HG03196 (cell line): Measurements from ENCODE around the gene LAG3.

Experiments
- ATAC-seq: cut with Tn5 transposase; IDR thresholded peaks from one replicate; pipeline ENCODE4 v1.9.1; 2021; ENCODE audit not compliant: unreplicated experiment

The LAG3 gene

GRCh38 chr12:6787309-6787708, 15.0 kb downstream of the LAG3 start:
- ATAC-seq, result no peak

GRCh38 chr12:6788972-6789924, 16.9 kb downstream of the LAG3 start, which contains the start of gene CD4:
CD4 (plus strand) TSS chr12:6789528; CDS start chr12:6800139, 10,611 bp downstream.
- ATAC-seq, result no peak

DNA sequence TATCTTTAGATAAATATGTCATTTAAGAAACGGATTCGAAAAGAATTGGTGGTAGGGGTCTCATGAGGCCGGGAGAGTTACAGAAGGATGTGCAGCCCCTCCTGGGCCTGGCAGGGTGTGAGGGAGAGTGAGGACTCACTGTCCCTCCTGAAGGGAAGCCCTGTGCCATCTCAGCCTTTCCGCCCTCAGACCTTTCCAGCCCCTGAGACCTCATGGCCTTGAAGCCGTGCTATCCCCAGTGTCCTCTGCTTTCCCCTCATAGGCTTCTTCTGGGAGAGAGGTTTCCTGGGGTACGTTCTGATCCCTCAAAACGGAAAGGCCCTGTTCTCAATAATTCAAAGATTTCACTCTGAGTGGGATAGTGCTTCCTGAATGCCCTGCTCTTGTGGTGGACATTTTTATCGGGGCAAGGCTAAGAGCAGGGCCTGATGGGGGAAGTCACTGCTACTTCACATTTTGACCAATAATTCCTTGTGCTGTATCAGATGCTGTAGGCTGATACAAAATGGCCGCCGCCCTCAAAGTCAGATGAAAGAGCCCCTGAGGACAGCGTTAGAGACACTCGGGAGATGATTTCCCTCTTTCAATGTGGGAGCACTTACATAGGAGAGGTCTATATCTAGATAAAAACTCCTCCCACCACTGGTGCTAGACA, 18.3 kb downstream of the LAG3 start:
- ATAC-seq, result no peak

- no peak for ATAC-seq
These were observed 19.7 kb downstream of the LAG3 start for GRCh38 chr12:6791931-6792520.

DNA sequence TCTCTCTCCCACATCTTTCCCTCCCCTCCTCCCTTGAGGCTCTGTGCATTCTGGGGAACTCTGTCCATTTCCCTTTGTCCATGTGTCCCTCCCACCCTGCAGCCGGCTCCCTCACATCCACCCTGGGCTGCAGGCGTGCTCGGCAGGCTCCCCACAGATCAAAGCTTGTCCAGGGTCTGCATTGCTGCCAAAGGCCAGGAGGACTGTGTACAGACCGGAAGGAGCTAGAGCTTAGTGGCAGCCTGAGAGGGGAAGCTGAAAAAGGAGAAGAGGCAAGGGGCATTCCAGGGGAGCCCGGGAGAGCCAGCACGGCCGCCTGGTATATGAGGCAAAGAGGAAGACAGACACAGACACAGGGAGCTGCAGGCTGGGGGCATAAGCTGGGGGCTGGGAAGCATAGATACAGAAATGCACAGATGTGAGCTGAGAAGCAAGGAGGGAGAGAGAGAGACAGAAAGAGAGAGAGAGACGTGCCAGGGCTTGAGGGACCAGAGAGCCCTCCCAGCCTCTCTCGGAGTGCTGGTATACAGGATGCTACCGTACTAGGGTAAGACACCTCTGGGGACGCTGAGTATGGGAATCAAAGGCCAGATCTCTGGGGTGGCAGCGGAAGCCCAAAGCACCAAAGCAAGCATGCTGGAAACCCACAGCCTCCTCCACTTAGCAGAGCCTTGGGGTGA, 20.3 kb downstream of the LAG3 start:
- no peak for ATAC-seq

- ATAC-seq, result no peak
These were observed 22.8 kb downstream of the LAG3 start for GRCh38 chr12:6795088-6795487.

DNA sequence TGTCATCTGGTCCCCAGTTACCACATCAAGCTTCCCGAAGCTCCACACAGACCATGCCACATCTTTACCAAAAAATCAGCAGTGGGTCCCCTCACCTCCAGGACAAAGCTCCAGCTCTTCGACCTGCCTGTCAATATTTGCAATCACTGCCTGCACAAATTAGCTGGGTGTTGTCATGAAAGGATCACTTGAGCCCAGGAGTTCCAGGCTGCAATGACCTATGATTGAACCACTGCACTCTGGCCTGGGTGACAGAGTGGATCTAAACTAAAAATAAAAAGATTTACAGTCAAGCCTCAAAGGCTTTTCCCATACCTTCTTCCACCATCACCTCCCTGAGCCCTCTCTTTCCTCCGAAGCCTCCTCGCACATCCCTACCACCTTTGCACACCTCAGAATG, 24.3 kb downstream of the LAG3 start:
- no peak for ATAC-seq

DNA sequence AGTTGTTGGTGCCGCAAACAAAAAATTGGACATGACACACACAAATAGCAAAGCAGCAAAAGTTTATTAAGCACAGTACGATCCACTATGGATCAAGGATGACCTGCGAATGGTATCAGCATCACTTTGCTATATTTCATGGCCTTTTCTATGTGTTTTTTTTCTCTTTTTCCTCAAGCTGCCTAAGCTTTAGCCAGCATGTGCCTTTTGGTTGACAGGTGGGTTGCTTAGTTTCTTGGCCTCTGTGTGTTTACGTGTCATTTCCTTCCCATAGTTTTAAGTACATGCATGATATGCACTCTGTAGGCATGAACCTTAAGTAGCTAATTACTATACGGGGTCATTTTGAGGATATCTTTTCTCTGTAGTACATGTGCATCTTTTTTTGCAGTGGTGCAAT, 26.8 kb downstream of the LAG3 start:
- ATAC-seq, result no peak

- ATAC-seq, result no peak
These were observed 34.9 kb downstream of the LAG3 start for GRCh38 chr12:6807170-6807569.

- ATAC-seq, result no peak
These were observed 36.7 kb downstream of the LAG3 start for GRCh38 chr12:6809056-6809455.

DNA sequence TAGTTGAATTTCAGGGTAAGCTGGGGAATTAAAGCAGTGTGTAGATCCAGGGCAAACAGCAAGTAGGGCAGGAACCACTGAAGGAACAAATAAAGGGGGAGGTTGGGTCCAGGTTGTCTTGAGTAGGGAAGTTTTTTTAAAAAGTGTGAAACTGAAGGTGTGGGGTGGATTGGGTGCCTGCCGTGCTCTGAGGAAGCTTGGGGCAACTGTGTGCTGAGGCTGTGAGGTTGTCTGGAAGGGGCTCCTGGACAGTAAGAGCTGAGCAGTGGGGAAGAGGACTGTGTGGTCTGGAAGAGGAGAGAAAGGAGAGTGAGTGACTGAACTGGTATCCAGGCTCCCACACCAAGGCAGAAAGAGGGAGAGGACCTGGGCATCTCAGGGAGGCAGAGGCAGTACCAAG, 38.4 kb downstream of the LAG3 start:
- ATAC-seq, result no peak

- no peak for ATAC-seq
These were observed 41.0 kb downstream of the LAG3 start for GRCh38 chr12:6813363-6813762.

DNA sequence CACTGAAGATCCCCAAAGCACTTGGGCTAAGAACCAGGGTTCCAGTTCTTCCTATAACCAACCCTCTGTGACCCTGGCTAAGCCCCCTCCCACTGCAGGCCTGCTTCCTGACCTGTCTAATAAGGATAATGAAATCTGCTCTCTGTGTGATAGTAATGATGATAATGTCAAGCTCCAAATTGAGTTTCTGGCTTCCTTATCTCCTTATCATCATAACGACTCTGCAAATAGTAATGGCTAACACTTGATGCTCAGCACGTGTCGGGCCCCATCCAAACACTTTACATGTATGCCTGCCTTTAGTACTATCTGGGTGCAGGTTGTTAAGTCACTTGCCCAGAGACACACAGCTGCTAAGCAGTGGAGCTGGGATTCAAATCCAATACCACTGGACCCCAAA, 44.3 kb downstream of the LAG3 start:
- no peak for ATAC-seq

GRCh38 chr12:6817098-6817497, 44.8 kb downstream of the LAG3 start:
- no peak for ATAC-seq

DNA sequence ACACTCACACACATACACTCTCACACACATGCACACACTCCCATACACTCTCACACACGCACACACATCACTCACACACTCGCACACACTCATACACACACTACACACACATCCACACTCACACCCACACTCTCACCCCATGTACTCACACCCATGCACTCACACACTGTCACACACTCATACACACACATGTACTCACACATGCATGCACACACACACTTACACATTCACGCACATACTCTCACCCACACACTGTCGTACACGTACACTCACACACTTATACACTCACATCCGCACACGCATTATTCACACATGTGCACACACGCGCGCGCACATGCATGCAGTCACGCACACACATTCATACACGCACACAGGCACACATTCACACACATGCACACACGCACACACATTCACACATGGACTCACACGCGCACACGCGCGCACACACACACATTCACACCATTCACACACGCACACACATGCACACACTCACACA, 45.4 kb downstream of the LAG3 start:
- no peak for ATAC-seq

DNA sequence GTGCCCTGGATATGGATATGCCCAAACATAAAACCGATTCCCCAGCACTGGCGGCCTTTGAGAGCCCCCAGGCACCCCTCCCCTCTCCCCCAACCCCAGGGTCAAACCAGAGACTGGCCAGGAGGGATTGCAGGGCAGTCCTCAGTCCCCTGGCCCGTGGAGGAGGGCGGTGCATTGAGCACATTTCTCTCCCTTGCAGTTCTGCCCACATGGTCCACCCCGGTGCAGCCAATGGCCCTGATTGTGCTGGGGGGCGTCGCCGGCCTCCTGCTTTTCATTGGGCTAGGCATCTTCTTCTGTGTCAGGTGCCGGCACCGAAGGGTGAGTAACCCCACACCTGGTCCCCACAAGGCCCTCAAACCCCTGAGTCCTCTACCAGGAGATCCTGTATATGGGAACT, 45.9 kb downstream of the LAG3 start:
- no peak for ATAC-seq

GRCh38 chr12:6818645-6819044, 46.3 kb downstream of the LAG3 start:
- ATAC-seq, result no peak

DNA sequence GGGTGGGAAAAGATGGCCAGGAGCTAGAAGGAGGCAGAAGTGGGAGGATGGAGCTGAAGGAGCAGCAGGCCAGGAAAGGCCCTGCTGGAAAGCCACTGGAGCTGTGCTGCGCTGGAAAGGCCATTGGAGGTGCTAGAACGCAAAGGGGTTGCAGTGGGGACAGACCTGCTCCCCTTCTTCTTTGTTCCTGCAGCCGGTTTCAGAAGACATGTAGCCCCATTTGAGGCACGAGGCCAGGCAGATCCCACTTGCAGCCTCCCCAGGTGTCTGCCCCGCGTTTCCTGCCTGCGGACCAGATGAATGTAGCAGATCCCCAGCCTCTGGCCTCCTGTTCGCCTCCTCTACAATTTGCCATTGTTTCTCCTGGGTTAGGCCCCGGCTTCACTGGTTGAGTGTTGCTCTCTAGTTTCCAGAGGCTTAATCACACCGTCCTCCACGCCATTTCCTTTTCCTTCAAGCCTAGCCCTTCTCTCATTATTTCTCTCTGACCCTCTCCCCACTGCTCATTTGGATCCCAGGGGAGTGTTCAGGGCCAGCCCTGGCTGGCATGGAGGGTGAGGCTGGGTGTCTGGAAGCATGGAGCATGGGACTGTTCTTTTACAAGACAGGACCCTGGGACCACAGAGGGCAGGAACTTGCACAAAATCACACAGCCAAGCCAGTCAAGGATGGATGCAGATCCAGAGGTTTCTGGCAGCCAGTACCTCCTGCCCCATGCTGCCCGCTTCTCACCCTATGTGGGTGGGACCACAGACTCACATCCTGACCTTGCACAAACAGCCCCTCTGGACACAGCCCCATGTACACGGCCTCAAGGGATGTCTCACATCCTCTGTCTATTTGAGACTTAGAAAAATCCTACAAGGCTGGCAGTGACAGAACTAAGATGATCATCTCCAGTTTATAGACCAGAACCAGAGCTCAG, 47.0 kb downstream of the LAG3 start:
- no peak for ATAC-seq

DNA sequence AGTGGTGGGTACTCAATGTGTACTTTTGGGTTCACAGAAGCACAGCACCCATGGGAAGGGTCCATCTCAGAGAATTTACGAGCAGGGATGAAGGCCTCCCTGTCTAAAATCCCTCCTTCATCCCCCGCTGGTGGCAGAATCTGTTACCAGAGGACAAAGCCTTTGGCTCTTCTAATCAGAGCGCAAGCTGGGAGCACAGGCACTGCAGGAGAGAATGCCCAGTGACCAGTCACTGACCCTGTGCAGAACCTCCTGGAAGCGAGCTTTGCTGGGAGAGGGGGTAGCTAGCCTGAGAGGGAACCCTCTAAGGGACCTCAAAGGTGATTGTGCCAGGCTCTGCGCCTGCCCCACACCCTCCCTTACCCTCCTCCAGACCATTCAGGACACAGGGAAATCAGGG, 47.8 kb downstream of the LAG3 start:
- ATAC-seq, result no peak
